HepG2 (cell line): ENCODE results near the gene GTF2A2. TPM values are rescaled to one million over a fixed set of nuclear protein-coding genes. Genes with fewer than 3 reads are reported as not detected.

Source experiments
- AHR ChIP-seq: IDR thresholded peaks from 2 replicates; pipeline ENCODE4 v1.6.1; 2018; ENCODE audit warnings: missing genetic modification reagents, missing compliant biosample characterization
- HNRNPK ChIP-seq: fragments of 200-400 bp; formaldehyde crosslinking; IDR thresholded peaks from 2 replicates; pipeline ENCODE4 v1.6.1; 2018; ENCODE audit warnings: low read length, low read depth, moderate library complexity, mild to moderate bottlenecking; ENCODE audit not compliant: poor library complexity, severe bottlenecking
- JUND ChIP-seq: sonication (generic); formaldehyde crosslinking; IDR thresholded peaks from 2 replicates; pipeline ENCODE4 v1.8.0; 2022; ENCODE audit warnings: mild to moderate bottlenecking, missing genetic modification reagents
- NCOA1 ChIP-seq: sonication (generic); formaldehyde crosslinking; IDR thresholded peaks from 2 replicates; pipeline ENCODE4 v1.9.0; 2021; ENCODE audit warnings: missing genetic modification reagents
- ZNF367 ChIP-seq: sonication (generic); formaldehyde crosslinking; IDR thresholded peaks from 2 replicates; pipeline ENCODE4 v1.4.0; 2020; ENCODE audit warnings: missing genetic modification reagents, borderline replicate concordance
- ZNF44 ChIP-seq: sonication (generic); formaldehyde crosslinking; IDR thresholded peaks from 2 replicates; pipeline ENCODE4 v1.5.1; 2020; ENCODE audit warnings: mild to moderate bottlenecking, missing genetic modification reagents
- ZNF75D ChIP-seq: sonication (generic); formaldehyde crosslinking; IDR thresholded peaks from 2 replicates; pipeline ENCODE4 v1.8.1; 2023; ENCODE audit warnings: missing genetic modification reagents, mild to moderate bottlenecking, borderline replicate concordance
- ZNF841 ChIP-seq: sonication (generic); formaldehyde crosslinking; IDR thresholded peaks from 2 replicates; pipeline ENCODE4 v1.8.1; 2023; ENCODE audit warnings: missing genetic modification reagents, borderline replicate concordance
- polyA plus RNA-seq, 8 experiments: library from polyadenylated mRNA; depleted of rRNA in 3 of 8; stranded (reverse) in 7 of 8; unstranded in 1 of 8; fragments of >200 nt; fragmentation: Illumina TruSeq in 4 of 8; extraction: Trizol in 4 of 8; gene quantifications; 2 replicates each; pipeline versions ENCODE4 v1.2.1 to v1.2.3, GENCODE V29; 2011 to 2016; ENCODE audit warnings: low read depth in 4 of 8, missing spikeins in 1 of 8, mixed read lengths in 1 of 8; ENCODE audit not compliant: insufficient read depth in 1 of 8
- total RNA-seq, 5 experiments: library from RNA; depleted of rRNA; stranded (reverse); fragments of >200 nt; fragmentation: Illumina TruSeq; extraction: Trizol; gene quantifications; 2 replicates each; pipeline ENCODE4 v1.2.3, GENCODE V29; 2016; ENCODE audit warnings: low read depth in 1 of 5
- TF ChIP-seq, protein P1 (sequence below): sonication (generic); formaldehyde crosslinking; IDR thresholded peaks from 2 replicates; pipeline ENCODE4 v1.4.0; 2020; ENCODE audit warnings: mild to moderate bottlenecking, missing genetic modification reagents, borderline replicate concordance
- TF ChIP-seq, protein P2 (sequence below), 2 experiments: sonication (generic) in 1 of 2; formaldehyde crosslinking in 1 of 2; IDR thresholded peaks; 2 replicates each; pipeline versions ENCODE4 v1.4.0 to v1.6.1; 2018 to 2020; ENCODE audit warnings: missing genetic modification reagents in 2 of 2, borderline replicate concordance in 1 of 2, low read depth in 1 of 2, mild to moderate bottlenecking in 1 of 2, missing biosample characterization in 1 of 2
- TF ChIP-seq, protein P3 (sequence below): sonication (generic); formaldehyde crosslinking; IDR thresholded peaks from 2 replicates; pipeline ENCODE4 v1.4.0; 2020; ENCODE audit warnings: missing genetic modification reagents, borderline replicate concordance
- TF ChIP-seq, protein P4 (sequence below): sonication (generic); formaldehyde crosslinking; IDR thresholded peaks from 2 replicates; pipeline ENCODE4 v1.8.1; 2023; ENCODE audit warnings: mild to moderate bottlenecking, missing genetic modification reagents
- TF ChIP-seq, protein P5 (sequence below): sonication (generic); formaldehyde crosslinking; IDR thresholded peaks from 2 replicates; pipeline ENCODE4 v1.5.0; 2020; ENCODE audit warnings: mild to moderate bottlenecking, missing genetic modification reagents, moderate library complexity

The GTF2A2 gene
- total and polyA plus RNA-seq, 2 of the 13 experiments (the other 11 are each of a cell fraction or from before 2014, with no cell fraction given) = 24.4 to 106 TPM

DNA sequence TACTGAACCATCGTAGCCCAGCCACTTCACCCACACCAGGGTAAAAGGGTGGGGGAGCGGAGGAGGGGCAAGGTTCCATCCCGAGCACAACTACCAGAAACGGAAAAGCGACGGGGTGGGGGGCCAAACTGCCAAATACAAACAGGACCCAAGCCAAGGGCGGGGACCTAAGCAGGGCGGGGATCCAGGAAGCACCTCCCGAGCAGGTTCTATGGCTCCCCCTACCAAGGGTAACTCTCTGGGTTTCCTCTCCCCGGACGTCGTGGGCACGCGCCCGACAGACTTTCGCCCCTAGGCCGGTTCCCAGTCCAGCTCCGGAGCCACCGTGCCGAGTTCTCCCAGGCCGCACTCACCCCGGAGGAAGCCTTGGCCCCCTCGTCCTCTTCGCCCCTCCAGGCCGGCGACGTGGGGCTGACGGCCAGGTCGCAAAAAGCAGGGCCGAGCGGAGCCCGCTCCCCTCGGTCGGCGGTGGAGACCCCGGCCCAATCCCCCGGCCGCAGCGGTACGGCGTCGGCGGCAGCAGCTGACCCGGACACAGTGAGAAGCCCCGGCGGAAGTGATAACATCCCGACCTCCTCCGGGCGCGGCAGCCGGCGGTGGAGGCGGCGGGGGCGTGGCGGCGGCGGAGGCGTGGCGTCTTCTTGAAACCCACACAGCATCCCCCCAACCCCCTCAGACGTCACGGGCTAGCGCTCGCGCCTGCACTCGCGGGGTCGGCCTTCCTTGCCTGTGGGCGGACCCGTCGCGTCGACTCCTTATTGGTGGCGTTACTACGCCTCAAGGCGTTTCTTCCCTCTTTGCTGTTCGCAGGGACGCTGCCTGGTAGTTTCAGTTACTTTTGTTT is 31.7 kb upstream of the GTF2A2 start, which contains the start of gene BNIP2 (continued):
- TF ChIP-seq AHR (no peak; the same call in 1 of the 2 replicates), ZNF75D (CRISPR knock-in tag) (0 out of 2 replicates have a peak, but pooled peaks have one; percentile 36), JUND (CRISPR knock-in tag) (peak; percentile 54; the same call in 1 of the 2 replicates), NCOA1 (CRISPR knock-in tag) (no peak), HNRNPK (peak; percentile 68), ZNF841 (CRISPR knock-in tag) (no peak), ZNF44 (CRISPR knock-in tag) (no peak), ZNF367 (CRISPR knock-in tag) (no peak)
- TF ChIP-seq, protein P1, sequence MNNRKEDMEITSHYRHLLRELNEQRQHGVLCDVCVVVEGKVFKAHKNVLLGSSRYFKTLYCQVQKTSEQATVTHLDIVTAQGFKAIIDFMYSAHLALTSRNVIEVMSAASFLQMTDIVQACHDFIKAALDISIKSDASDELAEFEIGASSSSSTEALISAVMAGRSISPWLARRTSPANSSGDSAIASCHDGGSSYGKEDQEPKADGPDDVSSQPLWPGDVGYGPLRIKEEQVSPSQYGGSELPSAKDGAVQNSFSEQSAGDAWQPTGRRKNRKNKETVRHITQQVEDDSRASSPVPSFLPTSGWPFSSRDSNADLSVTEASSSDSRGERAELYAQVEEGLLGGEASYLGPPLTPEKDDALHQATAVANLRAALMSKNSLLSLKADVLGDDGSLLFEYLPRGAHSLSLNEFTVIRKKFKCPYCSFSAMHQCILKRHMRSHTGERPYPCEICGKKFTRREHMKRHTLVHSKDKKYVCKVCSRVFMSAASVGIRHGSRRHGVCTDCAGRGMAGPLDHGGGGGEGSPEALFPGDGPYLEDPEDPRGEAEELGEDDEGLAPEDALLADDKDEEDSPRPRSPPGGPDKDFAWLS (CRISPR knock-in tag) = no peak
- TF ChIP-seq, protein P2, sequence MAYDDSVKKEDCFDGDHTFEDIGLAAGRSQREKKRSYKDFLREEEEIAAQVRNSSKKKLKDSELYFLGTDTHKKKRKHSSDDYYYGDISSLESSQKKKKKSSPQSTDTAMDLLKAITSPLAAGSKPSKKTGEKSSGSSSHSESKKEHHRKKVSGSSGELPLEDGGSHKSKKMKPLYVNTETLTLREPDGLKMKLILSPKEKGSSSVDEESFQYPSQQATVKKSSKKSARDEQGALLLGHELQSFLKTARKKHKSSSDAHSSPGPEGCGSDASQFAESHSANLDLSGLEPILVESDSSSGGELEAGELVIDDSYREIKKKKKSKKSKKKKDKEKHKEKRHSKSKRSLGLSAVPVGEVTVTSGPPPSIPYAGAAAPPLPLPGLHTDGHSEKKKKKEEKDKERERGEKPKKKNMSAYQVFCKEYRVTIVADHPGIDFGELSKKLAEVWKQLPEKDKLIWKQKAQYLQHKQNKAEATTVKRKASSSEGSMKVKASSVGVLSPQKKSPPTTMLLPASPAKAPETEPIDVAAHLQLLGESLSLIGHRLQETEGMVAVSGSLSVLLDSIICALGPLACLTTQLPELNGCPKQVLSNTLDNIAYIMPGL (CRISPR knock-in tag; IDR thresholded peaks at IDR 0.05; ENCODE audit: borderline replicate concordance in 1 of 2, low read depth in 1 of 2) = peak; percentile 58 to 94
- TF ChIP-seq, protein P3, sequence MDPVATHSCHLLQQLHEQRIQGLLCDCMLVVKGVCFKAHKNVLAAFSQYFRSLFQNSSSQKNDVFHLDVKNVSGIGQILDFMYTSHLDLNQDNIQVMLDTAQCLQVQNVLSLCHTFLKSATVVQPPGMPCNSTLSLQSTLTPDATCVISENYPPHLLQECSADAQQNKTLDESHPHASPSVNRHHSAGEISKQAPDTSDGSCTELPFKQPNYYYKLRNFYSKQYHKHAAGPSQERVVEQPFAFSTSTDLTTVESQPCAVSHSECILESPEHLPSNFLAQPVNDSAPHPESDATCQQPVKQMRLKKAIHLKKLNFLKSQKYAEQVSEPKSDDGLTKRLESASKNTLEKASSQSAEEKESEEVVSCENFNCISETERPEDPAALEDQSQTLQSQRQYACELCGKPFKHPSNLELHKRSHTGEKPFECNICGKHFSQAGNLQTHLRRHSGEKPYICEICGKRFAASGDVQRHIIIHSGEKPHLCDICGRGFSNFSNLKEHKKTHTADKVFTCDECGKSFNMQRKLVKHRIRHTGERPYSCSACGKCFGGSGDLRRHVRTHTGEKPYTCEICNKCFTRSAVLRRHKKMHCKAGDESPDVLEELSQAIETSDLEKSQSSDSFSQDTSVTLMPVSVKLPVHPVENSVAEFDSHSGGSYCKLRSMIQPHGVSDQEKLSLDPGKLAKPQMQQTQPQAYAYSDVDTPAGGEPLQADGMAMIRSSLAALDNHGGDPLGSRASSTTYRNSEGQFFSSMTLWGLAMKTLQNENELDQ (CRISPR knock-in tag) = peak; percentile 82; the same call in 1 of the 2 replicates
- TF ChIP-seq, protein P4, sequence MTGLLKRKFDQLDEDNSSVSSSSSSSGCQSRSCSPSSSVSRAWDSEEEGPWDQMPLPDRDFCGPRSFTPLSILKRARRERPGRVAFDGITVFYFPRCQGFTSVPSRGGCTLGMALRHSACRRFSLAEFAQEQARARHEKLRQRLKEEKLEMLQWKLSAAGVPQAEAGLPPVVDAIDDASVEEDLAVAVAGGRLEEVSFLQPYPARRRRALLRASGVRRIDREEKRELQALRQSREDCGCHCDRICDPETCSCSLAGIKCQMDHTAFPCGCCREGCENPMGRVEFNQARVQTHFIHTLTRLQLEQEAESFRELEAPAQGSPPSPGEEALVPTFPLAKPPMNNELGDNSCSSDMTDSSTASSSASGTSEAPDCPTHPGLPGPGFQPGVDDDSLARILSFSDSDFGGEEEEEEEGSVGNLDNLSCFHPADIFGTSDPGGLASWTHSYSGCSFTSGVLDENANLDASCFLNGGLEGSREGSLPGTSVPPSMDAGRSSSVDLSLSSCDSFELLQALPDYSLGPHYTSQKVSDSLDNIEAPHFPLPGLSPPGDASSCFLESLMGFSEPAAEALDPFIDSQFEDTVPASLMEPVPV = peak; percentile 64; the same call in 1 of the 2 replicates
- TF ChIP-seq, protein P5, sequence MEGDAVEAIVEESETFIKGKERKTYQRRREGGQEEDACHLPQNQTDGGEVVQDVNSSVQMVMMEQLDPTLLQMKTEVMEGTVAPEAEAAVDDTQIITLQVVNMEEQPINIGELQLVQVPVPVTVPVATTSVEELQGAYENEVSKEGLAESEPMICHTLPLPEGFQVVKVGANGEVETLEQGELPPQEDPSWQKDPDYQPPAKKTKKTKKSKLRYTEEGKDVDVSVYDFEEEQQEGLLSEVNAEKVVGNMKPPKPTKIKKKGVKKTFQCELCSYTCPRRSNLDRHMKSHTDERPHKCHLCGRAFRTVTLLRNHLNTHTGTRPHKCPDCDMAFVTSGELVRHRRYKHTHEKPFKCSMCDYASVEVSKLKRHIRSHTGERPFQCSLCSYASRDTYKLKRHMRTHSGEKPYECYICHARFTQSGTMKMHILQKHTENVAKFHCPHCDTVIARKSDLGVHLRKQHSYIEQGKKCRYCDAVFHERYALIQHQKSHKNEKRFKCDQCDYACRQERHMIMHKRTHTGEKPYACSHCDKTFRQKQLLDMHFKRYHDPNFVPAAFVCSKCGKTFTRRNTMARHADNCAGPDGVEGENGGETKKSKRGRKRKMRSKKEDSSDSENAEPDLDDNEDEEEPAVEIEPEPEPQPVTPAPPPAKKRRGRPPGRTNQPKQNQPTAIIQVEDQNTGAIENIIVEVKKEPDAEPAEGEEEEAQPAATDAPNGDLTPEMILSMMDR (CRISPR knock-in tag) = peak; percentile 54
